Panc1 (cell line): ENCODE measurements around the gene NOS3. TPM values are rescaled to one million over a fixed set of nuclear protein-coding genes. Genes with fewer than 3 reads are reported as not detected.

Experiments
- ATAC-seq: fragments of 200-7000 bp; cut with Tn5 transposase; 2 replicates; pipeline ENCODE4 v1.9.1; 2020; ENCODE audit warnings: mild to moderate bottlenecking, moderate library complexity
- BruUV-seq: library from RNA; stranded (reverse); fragments of 400-500 nt; replicated peaks from 2 replicates; lab custom pipeline; 2021; lab: Mats Ljungman, UMichigan
- CTCF ChIA-PET: fragments of 300-600 bp; sonication (Branson Sonifier 250); formaldehyde crosslinking; loops from one replicate; lab custom pipeline; 2022; ENCODE audit warnings: antibody characterized with exemption; lab: Charles Lee
- POLR2A ChIA-PET: fragments of 300-600 bp; sonication (Branson Sonifier 250); formaldehyde crosslinking; loops from one replicate; lab custom pipeline; 2022; ENCODE audit warnings: antibody characterized with exemption; lab: Charles Lee
- DNase-seq: peaks from one replicate; pipeline ENCODE4 v3.0.0-alpha.2; 2010; ENCODE audit warnings: low read depth, low spot score
- H3K27ac ChIP-seq: 2 replicates; pipeline ENCODE4 v1.5.1; 2011; ENCODE audit warnings: mild to moderate bottlenecking, low read length, inconsistent platforms
- H3K27me3 ChIP-seq: fragments of 200-500 bp; sonication (Bioruptor generic); 2 replicates; pipeline ENCODE4 v1.6.0; 2014; ENCODE audit warnings: low read length, inconsistent platforms; ENCODE audit not compliant: control insufficient read depth, insufficient read depth
- H3K36me3 ChIP-seq: fragments of 200-500 bp; sonication (Bioruptor generic); 2 replicates; pipeline ENCODE4 v1.5.1; 2014; ENCODE audit warnings: inconsistent platforms, mild to moderate bottlenecking, low read length, moderate library complexity; ENCODE audit not compliant: control insufficient read depth, insufficient read depth
- H3K4me1 ChIP-seq: 2 replicates; pipeline ENCODE4 v1.5.1; 2011; ENCODE audit warnings: inconsistent platforms, mild to moderate bottlenecking, low read length, moderate library complexity; ENCODE audit not compliant: control insufficient read depth, insufficient read depth
- H3K4me3 ChIP-seq, 2 experiments: 2 replicates each; pipeline ENCODE4 v1.5.1; 2011 to 2012; ENCODE audit warnings: low read depth in 2 of 2, low read length in 2 of 2, mild to moderate bottlenecking in 2 of 2, inconsistent platforms in 1 of 2, moderate library complexity in 1 of 2
- H3K9me3 ChIP-seq: fragments of 200-500 bp; sonication (Bioruptor generic); 2 replicates; pipeline ENCODE4 v1.5.1; 2014; ENCODE audit warnings: low read depth, mild to moderate bottlenecking, inconsistent platforms, low read length, moderate library complexity; ENCODE audit not compliant: control insufficient read depth, insufficient read depth
- CTCF ChIP-seq: fragments of 450-650 bp; IDR thresholded peaks from 2 replicates; pipeline ENCODE4 v1.5.1; 2017; ENCODE audit warnings: mild to moderate bottlenecking
- POLR2AphosphoS5 ChIP-seq: IDR thresholded peaks from 2 replicates; pipeline ENCODE4 v1.6.1; 2012; ENCODE audit warnings: mild to moderate bottlenecking, low read depth, low read length, moderate library complexity
- REST ChIP-seq, 2 experiments: IDR thresholded peaks; 2 replicates each; pipeline ENCODE4 v1.6.1; 2011 to 2012; ENCODE audit warnings: low read depth in 2 of 2, control low read depth in 1 of 2, low read length in 1 of 2, mild to moderate bottlenecking in 1 of 2, moderate library complexity in 1 of 2; ENCODE audit not compliant: insufficient read depth in 1 of 2
- SIN3A ChIP-seq: IDR thresholded peaks from 2 replicates; pipeline ENCODE4 v1.6.1; 2012; ENCODE audit warnings: low read depth, mild to moderate bottlenecking, low read length, moderate library complexity, borderline replicate concordance; ENCODE audit not compliant: insufficient read depth
- TCF7L2 ChIP-seq: IDR thresholded peaks from 2 replicates; pipeline ENCODE4 v1.6.1; 2011; ENCODE audit warnings: mild to moderate bottlenecking, low read depth, low read length, inconsistent platforms
- in situ Hi-C: cut with HindIII; loops from 2 replicates; pipeline ENCODE4 v1.10.0; 2016; ENCODE audit warnings: low sequenced_read_pairs, low pct_unique_long_range_greater_than_20kb
- intact Hi-C: fragments of 100-400 bp; cut with micrococcal nuclease; formaldehyde crosslinking; loops from one replicate; pipeline ENCODE4 v1.10.0; 2022; ENCODE audit not compliant: unreplicated experiment
- total RNA-seq: library from RNA; stranded (reverse); gene quantifications from one replicate; pipeline ENCODE4 v1.2.1, GENCODE V29; 2021; ENCODE audit not compliant: unreplicated experiment

NOS3 gene
- total RNA-seq, 1 experiment from 2014 or later = 3.1 TPM

- Histone ChIP-seq H3K27ac (no peak overlapping the region), H3K4me1 (no peaks in the 10 kb centered on the region), H3K4me3 (no peak overlapping the region), H3K27me3 (no peaks in the 10 kb centered on the region), H3K9me3 (no peaks in the 10 kb centered on the region), H3K36me3 (no peaks in the 10 kb centered on the region)
- POLR2A ChIA-PET = no interaction called here
- intact Hi-C loops = no loop called here
- CTCF ChIA-PET = no interaction called here
- in situ Hi-C loops = no loop called here
- DNase-seq (no peak), ATAC-seq (no peak)
- TF ChIP-seq SIN3A (no peak), REST (IDR thresholded peaks at IDR 0.05; ENCODE audit: insufficient read depth in 1 of 2, low read depth in 2 of 2, low read length in 1 of 2) (no peak)
- no TSS peak for BruUV-seq
Measured at GRCh38 chr7:151048911-151049463, 58.2 kb downstream of the NOS3 start.

- Histone ChIP-seq H3K4me1 (no peaks in the 10 kb centered on the region), H3K36me3 (no peaks in the 10 kb centered on the region), H3K27ac (no peak overlapping the region), H3K9me3 (no peaks in the 10 kb centered on the region), H3K27me3 (no peaks in the 10 kb centered on the region), H3K4me3 (no peak overlapping the region)
- DNase-seq (no peak), ATAC-seq (peak; percentile 68)
- intact Hi-C loops (no loop called here), in situ Hi-C loops (no loop called here)
- CTCF ChIA-PET = no interaction called here
- no TSS peak for BruUV-seq
- POLR2A ChIA-PET = no interaction called here
- TF ChIP-seq SIN3A (0 out of 2 replicates have a peak, but pooled peaks have one; percentile 45), POLR2AphosphoS5 (no peak), CTCF (no peak), TCF7L2 (no peak), REST (IDR thresholded peaks at IDR 0.05; ENCODE audit: insufficient read depth in 1 of 2, low read depth in 2 of 2, low read length in 1 of 2) (peak; percentile 90 to 97)
Measured at GRCh38 chr7:151051108-151051507, 60.3 kb downstream of the NOS3 start.
